GM19438 (cell line): ENCODE measurements around the gene GNAO1.

Experiments
- ATAC-seq: cut with Tn5 transposase; IDR thresholded peaks from one replicate; pipeline ENCODE4 v1.9.1; 2021; ENCODE audit warnings: low read depth; ENCODE audit not compliant: unreplicated experiment

GNAO1 gene

GRCh38 chr16:56344518-56345405 is 153.5 kb downstream of the GNAO1 start:
- no peak for ATAC-seq

- ATAC-seq, result no peak
These were observed 154.2 kb downstream of the GNAO1 start for GRCh38 chr16:56345406-56346050.

DNA sequence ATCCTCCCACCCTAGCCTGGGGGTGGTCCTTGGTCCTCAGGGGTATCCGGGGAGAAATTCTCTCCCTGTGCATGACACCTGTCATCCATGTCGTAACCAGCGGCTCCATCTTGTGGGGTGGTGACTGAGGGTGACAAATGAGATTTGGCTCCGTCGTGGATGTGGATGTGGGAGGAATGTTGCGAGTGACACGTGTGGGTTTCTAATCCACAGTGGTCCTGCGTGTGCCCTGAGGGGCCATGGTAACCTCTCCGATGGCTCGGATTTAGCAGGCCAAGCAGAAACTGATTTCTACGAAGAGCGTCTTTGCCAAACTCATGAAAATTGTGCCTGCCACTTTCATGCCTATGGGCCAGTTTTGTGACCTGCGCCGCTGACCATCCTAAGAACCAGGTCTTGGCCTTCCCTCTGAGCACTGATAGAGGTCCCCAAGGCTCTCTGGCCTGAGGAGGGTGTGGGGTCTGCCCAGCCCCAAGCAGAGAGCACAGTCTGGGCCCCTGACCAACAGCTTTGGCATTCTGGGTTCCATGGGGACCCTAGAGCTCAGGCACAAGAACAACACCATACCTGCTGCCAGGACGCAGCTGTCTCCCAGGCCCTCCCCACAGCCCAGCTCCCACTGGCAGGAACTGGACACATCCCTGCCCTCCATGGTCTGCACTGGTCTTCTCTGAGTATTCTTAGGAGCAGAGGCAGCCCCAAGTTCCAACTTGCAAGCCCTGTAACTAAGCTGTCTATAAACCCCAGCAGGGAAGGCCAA is 155.0 kb downstream of the GNAO1 start:
- no peak for ATAC-seq

DNA sequence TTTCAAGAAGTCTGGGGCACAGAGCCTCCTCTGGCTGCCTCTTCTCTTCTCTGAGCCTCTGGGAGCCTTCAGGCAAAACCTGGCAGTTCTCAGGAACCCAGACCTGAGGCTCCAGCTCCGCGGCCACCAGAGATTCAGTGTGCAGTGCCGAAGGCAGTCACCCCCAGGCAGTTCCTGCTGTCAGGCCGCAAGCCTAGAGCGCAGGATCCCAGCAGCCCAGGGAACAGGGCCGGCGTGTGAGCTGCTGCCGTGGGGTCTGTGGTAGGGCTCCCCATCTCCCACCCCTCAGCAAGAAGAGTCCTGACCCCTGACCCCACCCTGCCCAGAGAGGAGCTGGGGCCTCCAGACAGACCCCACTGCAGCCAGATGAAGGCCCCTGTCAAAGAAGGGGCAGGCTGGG is 155.9 kb downstream of the GNAO1 start:
- ATAC-seq, result no peak

DNA sequence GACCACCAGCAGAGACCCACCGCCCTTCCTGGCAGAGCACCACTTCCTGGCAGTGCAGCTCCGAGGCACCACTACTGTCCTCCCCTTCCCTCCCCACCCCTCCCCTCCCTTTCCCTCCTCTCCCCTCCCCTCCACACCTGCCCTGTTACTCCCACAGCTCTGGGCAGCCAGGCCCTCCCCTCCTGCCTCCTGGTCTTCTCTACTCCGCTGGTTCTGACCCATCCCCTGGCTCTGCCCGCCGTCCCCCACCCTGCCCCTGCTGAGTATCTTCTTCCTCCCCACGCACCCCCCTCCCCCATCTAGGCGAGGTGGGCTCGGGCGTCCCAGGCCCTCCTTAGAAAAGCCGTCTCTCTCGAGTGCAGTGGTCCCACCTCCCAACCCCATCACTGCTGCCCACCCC is 156.4 kb downstream of the GNAO1 start:
- no peak for ATAC-seq

GRCh38 chr16:56348168-56349085 is 157.1 kb downstream of the GNAO1 start:
- ATAC-seq, result no peak

DNA sequence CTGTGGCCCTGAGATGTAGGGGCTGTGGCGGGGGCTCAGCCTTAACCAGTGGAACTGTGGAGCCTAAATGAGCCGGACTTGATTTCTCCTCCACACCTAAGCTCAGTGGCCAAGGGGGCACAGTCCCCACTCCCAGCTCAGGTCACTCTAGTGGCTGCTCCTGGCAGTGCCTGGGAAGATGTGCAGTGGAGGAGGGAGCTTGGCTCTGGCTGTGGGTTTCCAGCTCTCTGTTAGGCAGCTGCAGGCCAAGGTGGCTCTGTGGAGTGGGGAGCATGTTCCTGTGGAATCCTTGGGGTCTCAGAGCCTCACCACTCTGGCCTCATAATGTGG is 157.8 kb downstream of the GNAO1 start:
- no peak for ATAC-seq

- ATAC-seq, result no peak
These were observed 158.4 kb downstream of the GNAO1 start for GRCh38 chr16:56349711-56350161.

DNA sequence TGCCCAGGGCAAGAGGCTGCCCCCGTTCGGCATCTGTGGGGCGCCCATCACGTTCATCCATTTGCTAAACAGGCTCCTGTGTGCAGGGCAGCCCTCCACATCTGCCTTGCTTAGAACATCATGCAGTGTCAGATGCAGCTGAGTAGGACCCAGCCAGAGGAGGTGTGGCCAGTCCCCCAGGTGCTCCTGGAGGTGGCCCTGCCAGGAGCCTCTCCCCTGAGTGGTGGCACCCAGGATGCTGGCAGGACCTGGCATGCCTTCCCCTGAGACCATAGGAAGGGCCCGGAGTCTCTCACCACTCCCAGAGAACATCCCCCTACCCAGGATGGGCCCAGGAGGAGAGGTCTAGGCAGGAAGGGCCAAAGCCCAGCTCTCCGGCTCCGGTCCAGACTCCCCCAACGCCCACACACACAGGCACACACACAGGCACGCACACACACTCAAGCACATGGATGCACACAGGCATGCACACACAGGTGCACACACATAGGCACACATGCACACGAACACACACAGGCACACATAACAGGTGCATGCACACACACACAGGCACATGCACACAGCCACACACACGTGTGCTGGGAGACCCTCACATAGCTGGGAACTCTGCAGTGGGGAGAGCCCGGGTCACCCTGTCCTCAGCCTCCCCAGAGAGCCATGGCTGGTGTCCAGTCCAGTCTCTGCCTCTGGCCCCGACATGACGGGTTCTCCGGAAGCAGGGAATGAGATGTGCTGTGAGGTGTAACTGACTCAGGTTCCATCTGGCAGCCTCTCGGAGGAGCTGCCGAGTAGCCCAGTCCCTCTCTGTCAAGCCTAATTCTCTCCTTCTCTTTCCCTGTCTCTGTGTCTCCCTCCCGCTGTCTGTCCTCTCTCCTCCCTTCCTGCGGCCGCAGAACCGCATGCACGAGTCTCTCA is 159.5 kb downstream of the GNAO1 start:
- no peak for ATAC-seq

DNA sequence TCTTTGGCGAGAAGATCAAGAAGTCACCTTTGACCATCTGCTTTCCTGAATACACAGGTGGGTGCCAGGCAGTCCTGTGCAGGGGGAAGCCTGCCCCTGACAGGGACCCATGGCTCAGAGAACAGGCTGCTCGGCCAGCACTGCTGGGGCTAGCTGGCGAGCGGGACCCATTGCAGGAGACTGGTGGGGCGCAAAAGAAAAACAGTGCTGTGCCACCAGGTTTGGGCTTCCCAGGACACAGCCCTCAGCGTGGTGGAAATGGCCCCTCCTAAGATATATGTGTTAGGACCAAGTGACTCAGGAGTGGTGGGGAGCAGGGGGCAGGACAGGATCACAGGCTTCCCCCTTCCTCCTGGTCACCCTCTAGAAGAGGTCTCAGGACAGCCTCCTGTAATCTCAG is 160.2 kb downstream of the GNAO1 start:
- no peak for ATAC-seq

DNA sequence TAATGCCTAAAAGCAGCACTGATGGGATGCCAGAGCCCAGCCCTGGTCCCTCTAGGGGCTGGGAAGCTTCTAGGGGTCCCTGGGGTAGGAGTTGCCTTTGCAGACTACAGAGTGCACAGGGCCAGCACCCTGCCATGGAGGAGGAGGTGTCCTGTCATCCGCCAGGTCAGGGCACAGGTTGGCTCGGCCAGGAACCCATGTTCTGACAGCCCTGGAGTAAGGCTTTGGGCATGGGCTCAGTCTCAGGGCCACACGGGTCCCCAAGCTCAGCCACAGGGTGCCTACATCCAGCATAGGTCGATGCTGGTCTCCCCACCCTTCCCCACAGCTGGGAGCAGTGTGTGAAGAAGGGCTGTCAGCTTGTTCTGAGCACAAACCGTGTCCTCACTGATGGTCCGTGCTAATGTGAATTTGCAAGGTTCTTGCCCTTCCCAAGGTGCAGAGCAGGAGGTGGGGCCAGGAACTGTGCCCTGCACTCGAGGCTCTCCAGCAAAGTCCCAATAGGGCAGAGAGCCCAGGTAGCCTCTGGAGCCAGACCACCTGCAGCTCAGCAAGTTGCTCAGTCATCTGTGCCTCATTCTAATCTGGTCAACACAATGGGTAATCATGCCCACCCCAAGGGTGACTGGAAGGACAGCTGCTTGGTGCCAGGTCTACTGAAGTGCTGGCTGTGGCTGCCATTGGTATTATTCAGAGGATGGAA is 161.2 kb downstream of the GNAO1 start:
- ATAC-seq, result no peak

GRCh38 chr16:56353054-56353921 is 162.0 kb downstream of the GNAO1 start:
- ATAC-seq, result no peak

GRCh38 chr16:56354016-56354415 is 162.7 kb downstream of the GNAO1 start:
- no peak for ATAC-seq

DNA sequence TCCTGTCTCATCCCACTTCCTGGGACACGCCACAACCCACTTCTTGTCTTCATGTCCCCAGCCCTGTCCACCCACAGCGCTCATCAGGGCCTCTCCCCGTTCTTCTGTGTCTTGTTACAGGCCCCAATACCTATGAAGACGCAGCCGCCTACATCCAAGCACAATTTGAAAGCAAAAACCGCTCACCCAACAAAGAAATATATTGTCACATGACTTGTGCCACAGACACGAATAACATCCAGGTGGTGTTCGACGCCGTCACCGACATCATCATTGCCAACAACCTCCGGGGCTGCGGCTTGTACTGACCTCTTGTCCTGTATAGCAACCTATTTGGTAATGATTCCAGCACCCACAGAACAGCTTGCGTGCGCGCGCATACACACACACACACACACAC is 163.5 kb downstream of the GNAO1 start:
- no peak for ATAC-seq

DNA sequence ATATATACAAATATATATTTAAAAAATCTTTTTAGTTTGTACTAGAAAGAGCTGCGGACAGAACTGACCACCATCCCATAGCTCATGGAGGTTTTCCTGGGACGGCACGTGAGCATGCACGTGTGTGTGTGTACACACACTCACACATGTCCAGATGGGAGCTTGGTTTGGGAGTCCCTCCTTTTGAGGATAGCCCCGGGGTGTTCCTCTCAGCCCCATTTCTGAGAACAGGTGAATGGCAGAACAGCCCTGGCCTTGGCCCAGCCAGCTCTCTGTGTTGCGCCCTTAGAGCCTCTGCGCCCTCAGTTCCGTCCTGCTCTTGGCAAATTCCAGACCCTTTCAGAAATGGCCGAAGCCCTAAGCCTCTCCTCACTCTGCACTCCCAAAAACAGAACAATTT is 163.9 kb downstream of the GNAO1 start:
- ATAC-seq, result no peak

GRCh38 chr16:56355786-56356275 is 164.5 kb downstream of the GNAO1 start:
- ATAC-seq, result no peak
